A172 (cell line): ENCODE measurements around the gene IL4. TPM values are rescaled to one million over a fixed set of nuclear protein-coding genes. Genes with fewer than 3 reads are reported as not detected.

Source experiments
- DNase-seq: peaks from one replicate; pipeline ENCODE4 v3.0.0-alpha.2; 2015; ENCODE audit warnings: low spot score
- total RNA-seq: library from RNA; depleted of rRNA; stranded (reverse); fragments of >200 nt; shearing (Covaris generic); gene quantifications from 2 replicates; pipeline ENCODE4 v1.2.3, GENCODE V29; 2014; rRNA removed

Gene IL4
- total RNA-seq, 1 experiment from 2014 or later = not detected

DNA sequence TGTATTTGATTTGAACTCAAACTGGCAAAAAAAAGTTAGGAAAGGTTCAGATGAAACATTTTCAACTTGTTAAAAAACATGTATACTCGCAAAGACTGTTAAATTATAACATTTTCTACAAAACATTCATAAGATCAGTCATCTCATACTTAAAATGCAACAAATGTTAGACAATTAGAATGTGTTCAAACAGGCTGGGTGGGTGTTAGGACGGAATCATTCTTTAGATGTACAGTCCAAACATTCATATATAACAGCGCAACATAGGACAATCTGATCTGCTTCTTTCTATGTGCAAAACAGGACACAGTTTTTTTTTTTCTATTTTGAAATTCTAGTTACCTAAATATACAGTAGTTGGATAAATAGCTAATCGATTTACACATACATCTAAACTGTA lies 22.2 kb downstream of the IL4 start:
- DNase-seq = no peak

DNA sequence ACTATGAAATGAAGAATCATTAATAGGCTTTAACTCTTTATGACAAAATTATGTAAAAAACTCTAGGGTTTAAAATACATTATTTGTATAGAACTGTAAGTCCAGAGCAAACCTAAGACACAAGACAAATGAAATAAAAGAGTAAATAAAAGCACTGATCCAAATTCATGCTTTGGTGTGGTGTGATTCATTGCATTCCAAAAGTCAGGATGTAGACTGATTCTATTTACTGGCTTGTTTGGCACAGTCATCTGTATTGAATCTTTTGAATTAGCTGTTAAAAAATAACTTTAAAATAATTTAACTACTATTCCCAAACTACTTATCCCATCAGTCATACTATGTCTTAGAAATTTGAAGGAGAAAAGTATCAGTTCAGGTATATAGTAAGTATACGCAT lies 31.1 kb downstream of the IL4 start:
- DNase-seq = peak; percentile 27

DNA sequence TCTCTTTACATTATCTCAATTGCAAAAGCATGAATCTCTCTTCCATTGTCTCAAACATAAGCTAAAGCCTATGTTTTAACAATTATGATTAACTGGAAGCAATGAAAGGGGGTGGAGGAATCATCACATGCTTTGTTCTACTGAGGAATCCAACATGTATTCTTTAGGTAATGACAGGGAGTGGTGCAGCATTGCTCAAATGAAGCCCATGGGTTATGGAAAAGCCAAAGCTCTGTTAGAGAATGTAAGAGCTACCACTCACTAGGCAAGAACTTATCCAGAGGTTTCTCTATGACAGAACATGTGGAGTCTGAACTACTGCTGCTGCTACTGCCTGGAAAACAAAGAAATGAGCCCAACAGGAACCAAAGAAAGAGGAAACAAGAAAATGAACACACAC lies 34.9 kb downstream of the IL4 start:
- no peak for DNase-seq

DNA sequence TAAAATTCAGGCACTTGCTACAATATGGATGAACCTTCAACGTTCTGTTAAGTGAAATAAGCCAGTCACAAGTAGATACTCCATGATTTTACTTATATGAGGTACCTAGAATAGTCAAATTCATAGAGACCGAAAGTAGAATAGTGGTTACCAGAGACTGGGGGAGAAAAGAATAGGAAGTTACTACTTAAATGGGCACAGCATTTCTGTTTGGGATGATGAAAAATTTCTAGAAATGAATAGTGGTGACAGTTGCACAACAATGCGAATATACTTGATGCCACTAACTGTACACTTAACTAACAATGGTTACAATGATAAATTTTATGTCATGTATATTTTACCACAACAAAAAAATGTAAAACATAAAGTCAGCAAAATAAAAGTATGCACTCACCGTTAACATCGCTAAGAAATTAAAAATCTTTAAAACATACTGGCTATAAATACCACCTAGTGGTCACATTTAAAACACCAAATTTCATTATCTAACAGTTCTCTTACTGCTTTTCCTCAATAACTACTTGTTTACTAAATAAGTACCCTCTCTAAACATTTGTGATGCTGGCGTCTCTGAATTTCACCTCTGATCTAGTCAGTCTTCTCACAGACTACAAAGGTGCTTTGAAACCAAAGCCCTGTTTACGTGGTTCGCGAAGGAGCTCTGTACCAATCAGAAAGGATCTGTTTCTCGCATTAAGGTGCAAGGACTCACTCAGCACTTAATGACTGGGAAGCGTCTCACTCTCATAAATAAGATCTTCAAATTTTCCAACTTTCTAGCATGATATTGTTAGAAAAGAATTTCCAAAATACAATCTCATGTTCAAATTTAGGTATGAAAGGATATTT lies 40.9 kb downstream of the IL4 start:
- peak; percentile 16 for DNase-seq

DNA sequence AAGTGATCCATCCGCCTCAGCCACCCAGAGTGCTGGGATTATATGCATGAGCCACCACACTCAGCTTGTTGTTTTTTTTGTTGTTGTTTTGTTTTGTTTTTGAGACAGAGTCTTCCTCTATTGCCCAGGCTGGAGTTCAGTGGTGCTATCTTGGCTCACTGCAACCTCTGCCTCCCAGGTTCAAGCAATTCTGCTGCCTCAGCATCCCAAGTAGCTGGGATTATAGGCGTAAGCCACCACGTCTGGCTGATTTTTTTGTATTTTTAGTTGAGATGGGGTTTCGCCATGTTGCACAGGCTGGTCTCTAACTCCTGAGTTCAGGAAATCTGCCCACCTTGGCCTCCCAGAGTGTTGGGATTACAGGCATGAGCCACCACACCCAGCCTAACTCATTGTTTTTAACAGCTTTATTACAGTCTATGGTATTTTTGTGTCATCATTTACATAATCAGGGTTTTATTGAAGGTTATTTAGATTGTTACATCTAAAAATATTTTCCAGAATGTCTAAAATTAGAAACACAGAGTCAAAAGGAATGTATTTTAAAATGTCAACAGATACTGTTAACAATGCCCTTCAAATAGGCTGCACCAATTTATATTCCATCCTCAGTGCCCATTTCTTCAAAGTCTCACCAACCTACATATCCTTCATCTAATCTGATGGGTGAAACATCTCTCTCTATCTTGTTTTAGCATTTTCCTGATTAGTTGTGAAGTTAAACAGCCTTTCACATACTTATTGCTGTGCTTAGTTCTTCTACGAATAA lies 44.9 kb downstream of the IL4 start:
- DNase-seq = no peak

DNA sequence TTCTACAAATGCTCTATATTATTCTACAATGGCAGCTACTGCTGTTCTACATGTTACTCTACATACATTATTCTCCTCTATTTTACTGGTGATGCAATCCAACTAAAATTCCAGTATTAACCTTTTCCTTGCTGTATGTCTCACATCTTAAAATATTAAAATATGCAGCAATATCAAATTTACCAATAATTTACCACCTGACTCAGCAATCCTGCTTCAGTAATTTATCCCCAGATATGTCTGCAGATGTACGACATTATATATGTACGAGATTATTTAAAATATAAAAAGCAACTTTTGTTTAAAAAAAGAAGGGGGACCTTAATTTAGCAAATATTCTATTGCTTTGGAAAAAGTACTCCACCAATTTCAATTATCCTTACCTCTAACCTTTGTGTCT lies 52.0 kb downstream of the IL4 start:
- no peak for DNase-seq

DNA sequence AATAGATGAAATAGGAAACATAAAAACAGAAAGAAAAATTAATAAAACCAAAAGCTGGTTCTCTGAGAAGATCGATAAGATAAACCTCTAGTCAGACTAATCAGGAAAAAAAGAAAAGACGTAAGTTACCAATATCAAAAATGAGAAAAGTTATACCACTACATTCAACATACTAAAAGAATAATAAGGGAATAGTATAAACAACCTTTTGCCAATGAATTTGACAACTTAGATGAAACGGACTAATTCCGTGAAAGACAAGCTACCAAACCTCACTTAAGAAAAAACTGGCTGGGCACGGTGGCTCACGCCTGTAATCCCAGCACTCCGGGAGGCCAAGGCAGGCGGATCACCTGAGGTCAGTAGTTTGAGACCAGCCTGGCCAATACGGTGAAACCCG lies 56.1 kb downstream of the IL4 start:
- no peak for DNase-seq

Other genes with a start within 250 kb of the IL4 start
- gene IRF1, start 183.2 kb upstream of the IL4 start, total RNA-seq = 4.0 and 9.1 TPM in 2 replicates
- gene IL5, start 130.5 kb upstream of the IL4 start, total RNA-seq = not detected in 2 replicates
- 31.6 and 32.5 TPM in 2 replicates for gene RAD50, start 117.0 kb upstream of the IL4 start, total RNA-seq
- not detected in 2 replicates for gene IL13, start 15.8 kb upstream of the IL4 start, total RNA-seq
- gene KIF3A, start 63.6 kb downstream of the IL4 start, total RNA-seq = 10.6 and 16.4 TPM in 2 replicates
- not detected in 2 replicates for gene CCNI2, start 73.4 kb downstream of the IL4 start, total RNA-seq
- gene SEPTIN8, start 103.2 kb downstream of the IL4 start, total RNA-seq = 48.1 and 55.4 TPM in 2 replicates
- gene SOWAHA, start 139.3 kb downstream of the IL4 start, total RNA-seq = not detected in 2 replicates
- 5.6 and 6.1 TPM in 2 replicates for gene SHROOM1, start 156.7 kb downstream of the IL4 start, total RNA-seq
- gene GDF9, start 192.5 kb downstream of the IL4 start, total RNA-seq = 0.36 and 2.4 TPM in 2 replicates
- gene UQCRQ, start 192.7 kb downstream of the IL4 start, total RNA-seq = 198 and 275 TPM in 2 replicates
- gene LEAP2, start 199.7 kb downstream of the IL4 start, total RNA-seq = 0.38 and 1.9 TPM in 2 replicates